Measurements from ENCODE around the gene WDFY4.

The WDFY4 gene

DNA sequence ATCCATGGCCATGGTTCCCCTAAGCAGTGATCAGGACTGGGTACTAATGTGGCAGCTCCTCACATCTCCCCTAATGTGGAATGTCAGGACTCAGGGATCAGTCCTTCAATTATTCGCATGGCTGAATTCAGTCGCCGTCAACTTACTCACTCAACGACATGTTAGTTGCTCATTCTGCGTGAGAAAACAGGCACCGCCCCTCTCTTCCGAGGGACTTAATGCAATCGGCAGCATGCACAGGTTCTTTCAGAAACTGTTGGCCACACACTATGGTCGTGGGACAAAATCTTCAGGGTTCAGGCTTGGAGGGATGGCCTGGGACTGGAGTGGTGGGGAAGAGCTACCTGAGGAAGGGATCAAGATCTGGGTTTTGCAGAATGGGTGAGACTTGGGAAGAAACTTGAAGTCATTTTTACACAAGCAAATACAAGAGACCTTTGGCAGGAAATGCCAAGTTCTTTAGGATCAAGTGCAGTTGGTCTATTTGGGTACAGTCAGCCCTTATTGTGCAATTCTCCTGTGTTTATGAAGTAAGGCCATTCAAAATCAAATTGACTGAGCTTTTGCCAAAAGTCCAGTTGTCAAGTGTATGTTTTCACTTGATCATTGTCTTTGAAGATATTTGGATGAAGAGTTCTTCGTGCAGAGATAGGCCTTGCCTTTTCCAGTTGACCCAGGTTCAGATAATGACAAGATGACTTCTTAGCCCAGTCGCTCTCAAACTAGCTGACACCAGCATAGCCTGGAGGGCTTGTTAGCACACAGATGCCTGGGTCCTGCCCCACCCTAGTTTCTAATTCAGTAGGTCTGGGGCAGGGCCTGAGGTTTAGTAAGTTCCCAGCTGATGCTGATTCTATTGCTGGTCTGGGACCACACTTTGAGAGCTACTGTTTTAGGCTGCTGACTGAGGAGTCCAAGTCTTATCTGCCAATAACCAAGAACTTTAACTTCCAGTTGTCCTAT lies 206.5 kb downstream of the WDFY4 start:
- no peak for DNase-seq

DNA sequence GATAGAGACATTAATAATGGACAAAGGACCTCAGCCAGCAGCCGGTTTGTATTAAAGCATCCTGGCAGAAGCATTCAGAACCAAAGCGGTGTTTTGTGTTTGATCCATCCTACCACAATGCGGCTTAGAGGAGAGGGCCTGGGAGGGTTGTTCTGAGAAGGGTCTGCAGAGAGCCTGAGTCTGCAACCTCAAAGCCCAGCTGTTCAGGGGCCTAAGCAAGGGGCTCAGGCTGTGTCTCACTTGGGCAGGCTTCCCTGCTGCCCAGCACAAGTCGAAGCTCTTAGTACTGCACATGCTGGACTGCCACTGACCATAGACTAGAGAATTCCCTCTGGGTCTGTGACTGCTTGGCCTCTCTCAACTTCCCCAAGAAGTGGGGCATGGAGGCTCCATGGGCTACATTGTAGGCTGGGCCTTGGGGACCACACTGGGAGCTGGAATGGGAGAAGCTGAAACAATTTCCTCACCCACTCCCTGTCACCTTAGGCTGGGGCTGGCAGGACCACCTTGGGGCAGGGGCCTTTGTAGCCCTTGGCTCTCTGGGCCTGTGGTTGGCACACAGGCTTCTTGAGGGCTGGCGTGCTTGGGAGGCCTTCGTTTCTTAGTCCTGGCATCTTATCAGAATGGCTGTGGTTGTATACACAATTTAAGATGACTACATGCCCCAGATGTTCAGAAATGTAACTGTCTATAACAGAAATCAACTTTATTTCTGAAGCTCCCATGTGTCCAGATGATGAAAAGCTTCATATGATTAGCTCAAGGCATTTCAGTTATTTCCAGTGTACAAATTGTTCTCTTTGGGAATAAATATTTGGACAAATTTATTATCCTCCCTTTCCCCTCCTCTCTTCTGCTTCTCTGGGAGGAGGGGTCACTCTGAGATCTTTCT lies 210.5 kb downstream of the WDFY4 start:
- no peak for DNase-seq

DNA sequence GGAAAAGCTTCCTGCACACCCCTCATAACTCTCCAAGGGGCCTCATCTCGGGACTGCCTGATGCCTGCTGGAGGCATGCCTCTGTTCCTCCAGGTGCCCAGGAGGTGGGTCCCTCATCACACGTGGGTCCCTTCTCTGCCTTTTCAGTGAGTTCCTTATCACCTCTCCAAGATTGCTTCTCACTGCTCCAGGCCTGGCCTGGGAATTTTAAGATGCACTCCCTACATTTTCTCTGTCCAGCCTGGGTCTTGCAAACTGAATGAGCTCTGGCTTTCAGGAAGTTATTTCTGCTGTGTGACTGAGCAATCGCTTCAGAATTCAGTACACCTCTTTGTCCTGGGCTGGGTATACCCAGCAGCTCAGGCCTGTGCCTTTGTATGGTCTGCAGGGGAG lies 211.1 kb downstream of the WDFY4 start:
- no peak for DNase-seq

- no peak for DNase-seq
Observed at GRCh38 chr10:48896756-48897440, 212.2 kb downstream of the WDFY4 start.

GRCh38 chr10:48897441-48897790 lies 212.7 kb downstream of the WDFY4 start:
- DNase-seq: no peak

GRCh38 chr10:48898426-48898825 lies 213.8 kb downstream of the WDFY4 start:
- no peak for DNase-seq

DNA sequence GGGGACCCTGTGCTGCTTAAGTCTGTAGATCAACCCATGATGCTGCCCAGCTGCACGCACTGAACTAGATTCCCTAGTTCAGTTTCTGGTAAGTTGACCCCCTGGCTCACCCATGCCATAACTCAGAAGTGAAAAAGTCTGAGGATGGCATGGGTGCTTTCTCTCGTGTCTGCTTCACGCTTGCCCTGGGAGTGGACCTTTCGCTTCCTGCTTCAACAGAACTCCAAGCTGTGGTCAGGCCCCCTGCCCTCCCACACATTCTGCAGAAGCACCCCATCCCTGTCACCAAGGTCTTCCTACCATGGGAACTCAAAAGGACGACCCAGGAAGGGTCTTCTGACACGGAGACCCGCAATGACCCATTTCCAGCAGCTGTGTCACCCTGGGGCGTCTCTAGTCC lies 215.1 kb downstream of the WDFY4 start:
- DNase-seq: no peak

DNA sequence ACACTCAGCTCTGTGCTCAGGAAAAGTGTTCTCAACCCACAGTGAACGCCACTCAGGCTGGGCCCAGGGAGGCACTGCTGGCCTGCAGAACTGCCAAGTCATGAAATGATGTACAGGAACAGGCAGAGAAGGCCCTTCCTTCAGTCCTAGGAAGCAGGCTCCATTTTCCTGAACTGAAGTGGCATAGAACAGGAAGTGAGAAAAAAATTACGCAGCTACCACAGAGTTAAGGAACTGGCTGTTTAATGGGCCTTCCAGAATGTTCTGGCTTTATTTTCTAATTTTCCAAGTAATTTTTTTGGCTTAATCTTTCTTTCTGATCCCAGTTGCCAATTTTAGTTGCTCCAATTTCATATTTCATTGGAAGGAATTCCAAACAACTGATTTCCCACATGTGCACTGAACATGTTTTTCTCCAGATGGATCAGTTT lies 215.7 kb downstream of the WDFY4 start:
- DNase-seq: no peak

GRCh38 chr10:48901319-48901718 lies 216.6 kb downstream of the WDFY4 start:
- DNase-seq: no peak

GRCh38 chr10:48902096-48902495 lies 217.4 kb downstream of the WDFY4 start:
- DNase-seq: no peak

- no peak for DNase-seq
Observed at GRCh38 chr10:48903151-48903550, 218.5 kb downstream of the WDFY4 start.

DNA sequence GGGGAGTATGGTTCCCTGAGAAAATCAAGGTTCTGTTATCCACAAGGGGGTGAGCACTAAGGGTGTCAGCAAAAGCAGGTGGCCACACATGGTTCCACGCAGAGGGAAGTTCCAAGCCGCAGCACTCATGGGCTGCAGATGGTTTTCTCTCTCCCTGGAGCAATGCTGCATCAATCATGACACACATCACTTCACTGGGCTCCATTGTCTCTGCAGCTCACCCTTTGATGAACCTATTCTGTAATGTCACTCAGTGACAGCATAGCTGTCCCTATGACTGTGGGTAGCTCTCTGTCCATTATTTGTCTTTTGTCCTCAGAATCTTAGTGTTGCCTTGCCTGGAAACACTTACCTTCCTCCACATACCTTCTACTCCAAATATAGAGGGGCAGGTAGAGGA lies 220.2 kb downstream of the WDFY4 start:
- DNase-seq: no peak

- DNase-seq: no peak
Observed at GRCh38 chr10:48905311-48905710, 220.6 kb downstream of the WDFY4 start.

DNA sequence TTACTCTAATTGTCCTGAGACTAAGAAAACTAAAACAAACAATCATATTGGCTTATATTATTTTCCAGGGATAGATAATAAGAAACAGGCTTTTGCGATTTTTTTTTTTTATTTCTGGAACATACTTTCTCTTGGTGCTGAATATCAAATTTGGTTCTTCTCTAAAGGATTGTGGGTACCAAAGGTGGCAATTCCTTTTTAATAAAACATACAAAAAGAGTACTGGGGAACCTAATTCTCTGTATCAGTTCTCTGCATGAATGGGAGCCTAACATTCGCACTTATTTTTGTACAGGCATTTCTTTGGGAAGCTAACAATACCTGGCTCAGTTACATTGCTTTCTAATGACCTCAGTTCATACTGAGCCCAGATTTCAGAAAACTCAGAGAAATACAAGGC lies 222.2 kb downstream of the WDFY4 start:
- DNase-seq: no peak

DNA sequence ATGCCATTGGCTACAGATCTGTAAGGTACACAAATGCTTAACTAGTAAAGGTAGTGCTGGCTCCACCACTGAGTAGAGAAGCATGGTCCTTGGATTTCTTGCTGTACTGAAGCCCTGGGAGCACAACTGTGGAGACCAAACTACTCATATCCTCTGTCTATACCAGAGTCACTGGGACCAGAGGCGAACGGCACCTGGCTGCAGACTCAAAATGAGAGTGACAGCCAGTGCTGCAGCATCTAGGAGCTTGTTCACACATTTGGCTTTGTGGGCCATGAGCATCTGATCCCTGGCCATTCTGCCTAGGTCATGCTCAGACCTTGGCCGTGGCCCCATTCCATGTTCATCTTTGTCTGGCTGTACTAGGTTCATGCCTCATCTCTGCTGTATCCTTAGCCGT lies 223.1 kb downstream of the WDFY4 start:
- no peak for DNase-seq

DNA sequence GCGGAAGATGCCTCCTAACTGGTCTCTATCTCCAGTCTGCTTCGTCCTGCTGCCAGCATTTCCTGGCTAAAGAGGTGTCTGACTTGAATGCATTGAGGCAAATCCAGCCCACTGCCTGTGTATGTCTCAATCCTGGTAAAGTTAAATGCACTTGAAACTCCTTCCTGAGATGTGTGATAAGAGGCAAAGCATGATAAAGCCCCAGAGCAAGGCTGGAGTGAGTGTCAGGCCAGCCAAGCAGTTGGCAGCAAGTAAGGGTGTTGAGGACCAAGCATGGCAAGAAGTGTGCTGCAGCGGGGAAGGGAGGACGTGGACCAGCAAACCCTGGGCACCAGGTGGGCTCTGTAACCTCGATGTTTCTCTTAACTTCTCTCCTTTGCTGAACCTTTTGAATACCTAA lies 225.9 kb downstream of the WDFY4 start:
- no peak for DNase-seq

- DNase-seq: no peak
Observed at GRCh38 chr10:48913674-48914073, 229.0 kb downstream of the WDFY4 start.

DNA sequence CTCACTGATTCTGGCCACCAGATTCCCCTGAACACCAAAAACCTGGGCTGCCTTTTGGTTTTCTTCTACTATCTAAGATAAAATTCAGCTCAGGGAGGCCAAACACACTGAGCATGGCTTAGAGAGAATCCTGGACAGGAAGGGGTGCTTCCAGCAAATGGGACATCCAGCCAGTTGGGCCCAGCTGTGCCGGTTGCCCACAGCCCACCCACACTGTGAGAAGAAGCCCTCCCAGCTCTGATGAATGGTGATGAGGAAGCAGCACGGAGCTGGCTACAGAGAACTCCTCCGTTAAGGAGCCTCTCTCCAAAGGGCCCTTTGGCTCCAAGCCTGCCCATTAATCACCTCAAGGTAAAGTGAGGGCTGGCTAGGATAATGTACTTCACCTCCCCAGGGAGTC lies 239.1 kb downstream of the WDFY4 start:
- no peak for DNase-seq

GRCh38 chr10:48924988-48925387 lies 240.3 kb downstream of the WDFY4 start:
- DNase-seq: no peak

DNA sequence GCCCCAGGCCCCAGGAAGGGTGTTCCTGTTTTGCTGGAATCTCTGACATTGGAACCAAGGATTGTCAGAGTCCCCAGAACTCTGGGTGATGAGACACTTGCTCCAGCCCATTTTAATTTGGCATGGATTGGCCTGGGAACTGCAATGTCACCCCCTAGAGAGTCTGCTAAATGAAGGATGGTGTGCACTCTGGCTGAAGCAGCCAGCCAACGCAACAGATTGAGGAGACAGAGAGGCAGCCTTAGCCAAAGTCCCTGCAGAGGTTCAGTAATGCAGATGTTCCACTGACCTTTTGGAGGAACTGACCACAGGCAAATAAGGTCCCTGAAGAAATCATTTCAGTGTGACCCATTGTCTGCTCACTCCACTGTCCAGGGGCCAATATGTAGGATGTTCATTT lies 241.6 kb downstream of the WDFY4 start:
- DNase-seq: no peak

DNA sequence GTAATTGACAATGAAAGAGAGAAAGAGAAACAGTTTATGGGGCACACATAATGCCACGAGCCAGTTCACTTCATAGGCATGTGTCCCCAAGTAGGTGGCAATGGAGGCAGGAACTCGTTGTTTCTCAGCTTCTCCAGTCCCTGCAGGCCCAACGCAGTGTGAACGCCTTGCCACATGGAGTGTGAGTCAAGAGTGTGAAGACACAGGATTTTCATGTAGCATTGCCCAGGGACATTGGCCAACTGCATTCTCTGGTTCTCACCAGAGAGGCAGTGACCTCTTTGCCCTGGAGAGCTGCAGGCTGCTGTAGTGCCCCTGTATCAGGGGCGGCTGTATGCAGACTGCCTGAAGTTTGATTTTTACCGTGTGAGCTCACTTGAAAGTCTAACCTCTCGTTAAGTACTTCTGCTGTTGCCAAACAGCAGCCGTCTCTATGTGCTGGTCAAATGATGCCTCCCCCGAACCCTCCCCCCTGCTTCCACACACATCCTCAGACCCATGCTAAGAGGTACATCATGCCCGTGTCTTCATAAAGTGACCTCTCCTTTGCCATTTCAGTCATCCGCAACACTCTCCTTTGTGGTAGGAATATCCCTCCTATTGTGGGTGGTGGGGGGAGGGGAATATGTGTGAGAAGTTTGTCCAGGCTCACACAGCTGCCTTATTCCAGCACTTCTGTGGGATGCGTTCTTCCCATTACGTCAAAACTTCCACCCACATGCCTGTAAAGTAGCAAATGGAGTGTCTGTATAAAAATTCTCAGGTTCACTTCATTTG lies 242.3 kb downstream of the WDFY4 start:
- DNase-seq: no peak

DNA sequence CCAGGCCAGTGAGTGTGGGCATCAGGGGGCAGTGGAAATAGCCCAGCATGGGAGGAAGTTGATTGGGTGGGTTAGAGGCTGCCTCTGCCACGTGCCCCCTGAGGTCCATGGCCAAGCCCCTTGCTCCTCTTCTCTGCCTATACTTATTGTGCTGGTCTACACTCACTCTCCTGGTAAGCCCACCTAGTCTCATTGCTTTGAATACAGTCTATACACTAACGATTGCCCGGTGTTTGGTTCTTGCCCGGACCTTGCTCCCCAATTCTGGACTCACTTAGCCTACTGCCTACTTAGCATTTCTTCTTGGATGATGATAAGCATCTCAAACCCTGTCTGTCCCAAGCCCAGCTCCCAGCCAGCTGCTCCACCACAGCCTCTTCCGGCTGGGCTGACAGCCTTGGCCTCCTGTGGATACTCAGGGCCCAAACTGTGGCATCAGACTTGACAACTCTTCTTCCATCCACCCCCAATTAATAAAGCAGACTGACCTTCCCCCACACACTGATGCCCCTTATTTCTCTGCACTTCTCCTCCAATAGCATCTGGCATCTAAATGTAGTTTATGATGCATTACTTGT lies 244.8 kb downstream of the WDFY4 start:
- no peak for DNase-seq
